Neural cell (in vitro differentiated cells): ENCODE data around the gene ZNF668. TPM values are rescaled to one million over a fixed set of nuclear protein-coding genes. Genes with fewer than 3 reads are reported as not detected.

Source experiments
- H2AFZ ChIP-seq: fragments of 200-600, 300-800 bp; sonication (generic), shearing (Covaris generic); 2 replicates; pipeline ENCODE4 v1.6.0; 2014; ENCODE audit warnings: low read depth, mild to moderate bottlenecking, antibody characterized with exemption, low read length, moderate library complexity
- H3F3A ChIP-seq: fragments of 200-600 bp; shearing (Covaris generic); 2 replicates; pipeline ENCODE4 v1.6.1; 2016; ENCODE audit warnings: mild to moderate bottlenecking, moderate library complexity, mixed read lengths, antibody characterized with exemption, low read length; ENCODE audit not compliant: insufficient read depth, poor library complexity, severe bottlenecking
- H3K27ac ChIP-seq: fragments of 200-600, 300-800 bp; sonication (generic), shearing (Covaris generic); 2 replicates; pipeline ENCODE4 v1.5.1; 2014; ENCODE audit warnings: mild to moderate bottlenecking, low read length, moderate library complexity
- H3K27me3 ChIP-seq: fragments of 300-800, 200-600 bp; sonication (generic), shearing (Covaris generic); 2 replicates; pipeline ENCODE4 v1.6.0; 2014; ENCODE audit warnings: mild to moderate bottlenecking, low read depth, low read length, moderate library complexity; ENCODE audit not compliant: insufficient read depth
- H3K36me3 ChIP-seq: fragments of 300-800, 200-600 bp; sonication (generic), shearing (Covaris generic); 2 replicates; pipeline ENCODE4 v1.5.1; 2014; ENCODE audit warnings: mild to moderate bottlenecking, antibody characterized with exemption, low read length, moderate library complexity; ENCODE audit not compliant: insufficient read depth
- H3K4me2 ChIP-seq: fragments of 300-800, 200-600 bp; sonication (generic), shearing (Covaris generic); 2 replicates; pipeline ENCODE4 v1.6.0; 2014; ENCODE audit warnings: mild to moderate bottlenecking, low read length
- H3K4me3 ChIP-seq: fragments of 300-800, 200-600 bp; sonication (generic), shearing (Covaris generic); 2 replicates; pipeline ENCODE4 v1.5.1; 2014; ENCODE audit warnings: mild to moderate bottlenecking, low read length, moderate library complexity
- H3K79me2 ChIP-seq: fragments of 200-600 bp; shearing (Covaris generic); replicated peaks from 2 replicates; pipeline ENCODE4 v1.6.0; 2014; ENCODE audit warnings: mild to moderate bottlenecking, low read length, moderate library complexity; ENCODE audit not compliant: insufficient read depth
- H3K9ac ChIP-seq: fragments of 300-800, 200-600 bp; sonication (generic), shearing (Covaris generic); 2 replicates; pipeline ENCODE4 v1.6.1; 2016; ENCODE audit warnings: mild to moderate bottlenecking, low read length, mixed read lengths
- H3K9me2 ChIP-seq: fragments of 200-600 bp; shearing (Covaris generic); 2 replicates; pipeline ENCODE4 v1.6.1; 2016; ENCODE audit warnings: mild to moderate bottlenecking, low read length, mixed read lengths; ENCODE audit not compliant: insufficient read depth
- H3K9me3 ChIP-seq: fragments of 200-600, 300-800 bp; sonication (generic), shearing (Covaris generic); 2 replicates; pipeline ENCODE4 v1.6.1; 2016; ENCODE audit warnings: mild to moderate bottlenecking, mixed run types, low read length, moderate library complexity, mixed read lengths
- H4K20me1 ChIP-seq: fragments of 200-600 bp; shearing (Covaris generic); 2 replicates; pipeline ENCODE4 v1.6.1; 2016; ENCODE audit warnings: mild to moderate bottlenecking, mixed run types; ENCODE audit not compliant: insufficient read depth
- CTCF ChIP-seq: fragments of 450-650 bp; IDR thresholded peaks from 2 replicates; pipeline ENCODE4 v1.5.1; 2014; ENCODE audit warnings: antibody characterized with exemption, mild to moderate bottlenecking, moderate library complexity; ENCODE audit not compliant: poor library complexity, severe bottlenecking
- EP300 ChIP-seq: fragments of 450-650 bp; conservative IDR thresholded peaks from 2 replicates; pipeline ENCODE4 v1.6.1; 2014; ENCODE audit warnings: antibody characterized with exemption, mild to moderate bottlenecking, moderate library complexity; ENCODE audit not compliant: poor library complexity, severe bottlenecking
- EZH2 ChIP-seq: fragments of 200-600, 300-800 bp; shearing (Covaris generic), sonication (generic); IDR thresholded peaks from 2 replicates; pipeline ENCODE4 v1.6.1; 2014; ENCODE audit warnings: antibody characterized with exemption, low read length, borderline replicate concordance, mild to moderate bottlenecking; ENCODE audit not compliant: insufficient read depth, poor library complexity, severe bottlenecking
- MXI1 ChIP-seq: fragments of 450-650 bp; conservative IDR thresholded peaks from 2 replicates; pipeline ENCODE4 v1.6.1; 2014; ENCODE audit warnings: antibody characterized with exemption, mild to moderate bottlenecking; ENCODE audit not compliant: poor library complexity, severe bottlenecking
- POLR2AphosphoS5 ChIP-seq: IDR thresholded peaks from 2 replicates; pipeline ENCODE4 v1.6.1; 2012
- RAD21 ChIP-seq: fragments of 450-650 bp; conservative IDR thresholded peaks from 2 replicates; pipeline ENCODE4 v1.6.1; 2014; ENCODE audit warnings: antibody characterized with exemption, mild to moderate bottlenecking, moderate library complexity
- REST ChIP-seq: IDR thresholded peaks from 2 replicates; pipeline ENCODE4 v1.6.1; 2012; ENCODE audit warnings: borderline replicate concordance
- SMC3 ChIP-seq: fragments of 450-650 bp; conservative IDR thresholded peaks from 2 replicates; pipeline ENCODE4 v1.6.1; 2014; ENCODE audit warnings: antibody characterized with exemption, mild to moderate bottlenecking, moderate library complexity; ENCODE audit not compliant: poor library complexity
- TAF1 ChIP-seq: IDR thresholded peaks from 2 replicates; pipeline ENCODE4 v1.6.1; 2012; ENCODE audit warnings: low read depth
- polyA plus RNA-seq: library from polyadenylated mRNA; depleted of rRNA; stranded (reverse); fragments of >200 nt; gene quantifications from 2 replicates; pipeline ENCODE4 v1.2.3, GENCODE V29; 2014

ZNF668 gene
- polyA plus RNA-seq, 1 donor from 2014 or later = 17.8 TPM

- Histone ChIP-seq H3K9ac (no peak overlapping the region), H3K27ac (no peak overlapping the region), H3K4me2 (no peak overlapping the region), H3F3A (no peaks in the 10 kb centered on the region), H3K79me2 (peaks cover 6% of the 10 kb centered on the region), H3K27me3 (no peaks in the 10 kb centered on the region), H3K4me3 (no peak overlapping the region), H3K36me3 (peaks cover 11% of the 10 kb centered on the region), H4K20me1 (no peaks in the 10 kb centered on the region), H2AFZ (no peak overlapping the region), H3K9me3 (no peaks in the 10 kb centered on the region), H3K9me2 (no peaks in the 10 kb centered on the region)
- TF ChIP-seq MXI1 (no peak), POLR2AphosphoS5 (no peak), RAD21 (no peak), REST (no peak), CTCF (no peak), EZH2 (no peak), TAF1 (no peak), EP300 (no peak), SMC3 (no peak)
Observed at GRCh38 chr16:31081428-31082351, 7.7 kb upstream of the ZNF668 start.

GRCh38 chr16:31080756-31081419 is 6.8 kb upstream of the ZNF668 start:
- Histone ChIP-seq H3K9me2 (no peaks in the 10 kb centered on the region), H2AFZ (no peak overlapping the region), H3K79me2 (peaks cover 7% of the 10 kb centered on the region), H3K4me2 (no peak overlapping the region), H3K36me3 (peaks cover 11% of the 10 kb centered on the region), H3K9ac (no peak overlapping the region), H3F3A (no peaks in the 10 kb centered on the region), H3K4me3 (no peak overlapping the region), H3K27me3 (no peaks in the 10 kb centered on the region), H3K27ac (no peak overlapping the region), H4K20me1 (no peaks in the 10 kb centered on the region), H3K9me3 (no peaks in the 10 kb centered on the region)
- TF ChIP-seq POLR2AphosphoS5 (no peak), EP300 (no peak), SMC3 (no peak), CTCF (no peak), REST (no peak), RAD21 (no peak), TAF1 (no peak), MXI1 (no peak), EZH2 (no peak)
